Measurements from ENCODE around the gene UNC5C.

The UNC5C gene

DNA sequence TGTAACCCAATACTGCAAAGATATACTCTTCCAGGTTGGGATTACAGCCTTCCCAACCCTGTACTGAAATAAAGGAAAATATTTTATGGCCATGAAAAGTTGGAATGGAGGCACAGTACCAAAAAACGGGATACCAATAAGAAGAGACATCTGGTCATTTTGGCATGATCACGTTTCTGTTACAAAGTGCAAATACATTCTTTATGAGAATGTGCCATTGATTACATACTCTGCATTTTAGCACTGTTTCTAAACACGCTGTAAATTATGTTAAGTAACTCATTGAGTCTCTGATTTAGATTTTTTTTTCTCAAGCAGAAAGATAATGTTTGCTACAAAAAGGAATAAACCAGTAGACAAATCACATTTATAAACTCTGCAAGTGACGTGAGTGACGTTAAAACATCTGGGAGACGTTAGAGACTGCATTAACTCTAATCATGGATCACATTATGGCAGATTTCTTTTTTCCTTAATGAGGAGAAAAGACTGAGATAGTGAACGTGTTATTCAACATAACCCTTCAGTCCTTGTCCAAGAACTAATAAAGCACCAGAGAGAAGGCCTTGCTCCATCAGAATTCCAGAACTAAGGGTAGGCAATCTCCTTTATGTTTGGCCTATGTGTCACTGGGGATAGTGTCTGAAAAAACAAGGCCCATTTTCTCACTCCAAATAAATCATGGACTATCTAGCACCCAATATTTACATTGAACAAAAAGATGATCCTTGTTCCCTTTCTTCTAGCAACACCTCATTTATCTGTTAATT is 31.0 kb downstream of the UNC5C start:
- TF ChIP-seq, protein P1, sequence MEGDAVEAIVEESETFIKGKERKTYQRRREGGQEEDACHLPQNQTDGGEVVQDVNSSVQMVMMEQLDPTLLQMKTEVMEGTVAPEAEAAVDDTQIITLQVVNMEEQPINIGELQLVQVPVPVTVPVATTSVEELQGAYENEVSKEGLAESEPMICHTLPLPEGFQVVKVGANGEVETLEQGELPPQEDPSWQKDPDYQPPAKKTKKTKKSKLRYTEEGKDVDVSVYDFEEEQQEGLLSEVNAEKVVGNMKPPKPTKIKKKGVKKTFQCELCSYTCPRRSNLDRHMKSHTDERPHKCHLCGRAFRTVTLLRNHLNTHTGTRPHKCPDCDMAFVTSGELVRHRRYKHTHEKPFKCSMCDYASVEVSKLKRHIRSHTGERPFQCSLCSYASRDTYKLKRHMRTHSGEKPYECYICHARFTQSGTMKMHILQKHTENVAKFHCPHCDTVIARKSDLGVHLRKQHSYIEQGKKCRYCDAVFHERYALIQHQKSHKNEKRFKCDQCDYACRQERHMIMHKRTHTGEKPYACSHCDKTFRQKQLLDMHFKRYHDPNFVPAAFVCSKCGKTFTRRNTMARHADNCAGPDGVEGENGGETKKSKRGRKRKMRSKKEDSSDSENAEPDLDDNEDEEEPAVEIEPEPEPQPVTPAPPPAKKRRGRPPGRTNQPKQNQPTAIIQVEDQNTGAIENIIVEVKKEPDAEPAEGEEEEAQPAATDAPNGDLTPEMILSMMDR (conservative IDR thresholded peaks at IDR 0.05; ENCODE audit: low read depth, low read length): no peak

GRCh38 chr4:95516528-95517017 is 32.2 kb downstream of the UNC5C start:
- TF ChIP-seq, protein P1 (conservative IDR thresholded peaks at IDR 0.05; ENCODE audit: low read depth, low read length): no peak
- H3K9ac ChIP-seq: no peak overlapping the region

More for the DNA sequence above, 31.0 kb downstream of the UNC5C start:
- Histone ChIP-seq H3K27ac (no peak overlapping the region), H4K20me1 (ENCODE audit: insufficient read depth) (no peaks in the 10 kb centered on the region), H3K4me1 (ENCODE audit: low read depth, poor library complexity, severe bottlenecking) (peaks cover 13% of the 10 kb centered on the region), H3K4me3 (IDR thresholded peaks at IDR 0.05; ENCODE audit: insufficient read depth, low read depth, low read length) (no peak overlapping the region), H3K4me2 (no peak overlapping the region), H3K36me3 (ENCODE audit: insufficient read depth) (no peaks in the 10 kb centered on the region), H2AFZ (ENCODE audit: low read depth) (no peak overlapping the region), H3K79me2 (ENCODE audit: insufficient read depth, low read depth) (no peaks in the 10 kb centered on the region), H3K27me3 (ENCODE audit: insufficient read depth, low read depth) (no peaks in the 10 kb centered on the region), H3K9ac (no peak overlapping the region)

GRCh38 chr4:95515589-95515988 is 33.2 kb downstream of the UNC5C start:
- H3K27ac ChIP-seq: no peak overlapping the region
- H3K9ac ChIP-seq: no peak overlapping the region
- no peak overlapping the region for H3K4me2 ChIP-seq
- no peaks in the 10 kb centered on the region for H3K27me3 ChIP-seq (ENCODE audit: insufficient read depth, low read depth)
- H3K4me3 ChIP-seq (IDR thresholded peaks at IDR 0.05; ENCODE audit: insufficient read depth, low read depth, low read length): no peak overlapping the region
- peaks cover 1% of the 10 kb centered on the region for H3K4me1 ChIP-seq (ENCODE audit: low read depth, poor library complexity, severe bottlenecking)
- H4K20me1 ChIP-seq (ENCODE audit: insufficient read depth): no peaks in the 10 kb centered on the region
- no peaks in the 10 kb centered on the region for H3K79me2 ChIP-seq (ENCODE audit: insufficient read depth, low read depth)
- H3K36me3 ChIP-seq (ENCODE audit: insufficient read depth): no peaks in the 10 kb centered on the region
- no peak overlapping the region for H2AFZ ChIP-seq (ENCODE audit: low read depth)
- TF ChIP-seq, protein P1 (conservative IDR thresholded peaks at IDR 0.05; ENCODE audit: low read depth, low read length): no peak

More at GRCh38 chr4:95516528-95517017, 32.2 kb downstream of the UNC5C start:
- Histone ChIP-seq H3K4me1 (ENCODE audit: low read depth, poor library complexity, severe bottlenecking) (peaks cover under 1% of the 10 kb centered on the region), H2AFZ (ENCODE audit: low read depth) (no peak overlapping the region), H3K4me2 (no peak overlapping the region), H3K27me3 (ENCODE audit: insufficient read depth, low read depth) (no peaks in the 10 kb centered on the region), H4K20me1 (ENCODE audit: insufficient read depth) (no peaks in the 10 kb centered on the region), H3K79me2 (ENCODE audit: insufficient read depth, low read depth) (no peaks in the 10 kb centered on the region), H3K27ac (no peak overlapping the region), H3K4me3 (IDR thresholded peaks at IDR 0.05; ENCODE audit: insufficient read depth, low read depth, low read length) (no peak overlapping the region), H3K36me3 (ENCODE audit: insufficient read depth) (no peaks in the 10 kb centered on the region)

DNA sequence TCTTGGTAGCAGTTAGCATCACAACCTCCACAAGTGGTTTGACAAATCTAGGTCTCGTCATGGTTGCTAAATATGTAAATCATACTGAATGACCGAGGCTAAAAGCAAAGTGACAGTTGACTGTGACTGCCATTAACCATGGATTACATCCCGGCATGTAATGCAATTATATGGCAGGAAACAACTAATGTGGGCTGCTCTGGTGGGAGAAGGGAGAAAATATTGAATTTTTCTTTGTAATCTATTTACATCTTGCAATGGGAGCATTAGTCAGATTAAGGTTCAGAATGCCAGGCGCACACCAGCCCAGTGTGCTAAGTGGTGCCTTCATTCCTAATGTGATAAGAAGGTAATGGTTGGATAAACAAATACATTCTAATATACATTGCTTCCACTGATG is 35.8 kb downstream of the UNC5C start:
- H4K20me1 ChIP-seq (ENCODE audit: insufficient read depth): no peaks in the 10 kb centered on the region
- no peak overlapping the region for H3K4me2 ChIP-seq
- no peak overlapping the region for H2AFZ ChIP-seq (ENCODE audit: low read depth)
- H3K4me1 ChIP-seq (ENCODE audit: low read depth, poor library complexity, severe bottlenecking): peaks cover 5% of the 10 kb centered on the region
- no peaks in the 10 kb centered on the region for H3K36me3 ChIP-seq (ENCODE audit: insufficient read depth)
- no peaks in the 10 kb centered on the region for H3K79me2 ChIP-seq (ENCODE audit: insufficient read depth, low read depth)
- no peaks in the 10 kb centered on the region for H3K27me3 ChIP-seq (ENCODE audit: insufficient read depth, low read depth)
- no peak overlapping the region for H3K27ac ChIP-seq
- TF ChIP-seq, protein P1 (conservative IDR thresholded peaks at IDR 0.05; ENCODE audit: low read depth, low read length): no peak
- no peak overlapping the region for H3K9ac ChIP-seq
- no peak overlapping the region for H3K4me3 ChIP-seq (IDR thresholded peaks at IDR 0.05; ENCODE audit: insufficient read depth, low read depth, low read length)
